Measurements from ENCODE around the gene CCNL1.

The CCNL1 gene

GRCh38 chr3:157127831-157128767, 31.8 kb downstream of the CCNL1 start:
- no peak for DNase-seq (ENCODE audit: low read depth)
- H3K4me3 ChIP-seq (ENCODE audit: low read depth, low read length): no peak overlapping the region
- TF ChIP-seq CTCF (IDR thresholded peaks at IDR 0.05; ENCODE audit: control insufficient read depth, extremely low read depth, insufficient read depth): no peak

GRCh38 chr3:157127268-157127667, 32.7 kb downstream of the CCNL1 start:
- no peak overlapping the region for H3K4me3 ChIP-seq (ENCODE audit: low read depth, low read length)
- DNase-seq (ENCODE audit: low read depth): no peak
- no peak for TF ChIP-seq CTCF (IDR thresholded peaks at IDR 0.05; ENCODE audit: control insufficient read depth, extremely low read depth, insufficient read depth)

GRCh38 chr3:157126365-157126764, 33.6 kb downstream of the CCNL1 start:
- no peak for DNase-seq (ENCODE audit: low read depth)
- TF ChIP-seq CTCF (IDR thresholded peaks at IDR 0.05; ENCODE audit: control insufficient read depth, extremely low read depth, insufficient read depth): no peak

GRCh38 chr3:157125101-157125500, 34.8 kb downstream of the CCNL1 start:
- no peak for DNase-seq (ENCODE audit: low read depth)
- no peak for TF ChIP-seq CTCF (IDR thresholded peaks at IDR 0.05; ENCODE audit: control insufficient read depth, extremely low read depth, insufficient read depth)
- H3K4me3 ChIP-seq (ENCODE audit: low read depth, low read length): no peak overlapping the region

More at GRCh38 chr3:157126365-157126764, 33.6 kb downstream of the CCNL1 start:
- no peak overlapping the region for H3K4me3 ChIP-seq (ENCODE audit: low read depth, low read length)

GRCh38 chr3:157123621-157124020, 36.3 kb downstream of the CCNL1 start:
- TF ChIP-seq CTCF (IDR thresholded peaks at IDR 0.05; ENCODE audit: control insufficient read depth, extremely low read depth, insufficient read depth): no peak
- no peak overlapping the region for H3K4me3 ChIP-seq (ENCODE audit: low read depth, low read length)
- no peak for DNase-seq (ENCODE audit: low read depth)

GRCh38 chr3:157122832-157123427, 37.0 kb downstream of the CCNL1 start:
- H3K4me3 ChIP-seq (ENCODE audit: low read depth, low read length): no peak overlapping the region
- no peak for TF ChIP-seq CTCF (IDR thresholded peaks at IDR 0.05; ENCODE audit: control insufficient read depth, extremely low read depth, insufficient read depth)
- no peak for DNase-seq (ENCODE audit: low read depth)
